HCT116 (cell line): ENCODE data around the gene PODNL1.

Experiments used
- EZH2phosphoT487 ChIP-seq: fragments of 200-600 bp; IDR thresholded peaks from 2 replicates; pipeline ENCODE4 v1.6.1; 2018; ENCODE audit warnings: antibody characterized with exemption, borderline replicate concordance
- JUND ChIP-seq: IDR thresholded peaks from 2 replicates; pipeline ENCODE4 v1.6.1; 2012
- POLR2A ChIP-seq: IDR thresholded peaks from 2 replicates; pipeline ENCODE4 v1.7.0; 2011; ENCODE audit warnings: borderline replicate concordance; ENCODE audit not compliant: insufficient read depth, insufficient read length; ENCODE audit errors: extremely low read depth
- ZFX ChIP-seq: fragments of 450-650 bp; IDR thresholded peaks from 2 replicates; pipeline ENCODE4 v1.6.1; 2017
- TF ChIP-seq, protein P1 (sequence below), 3 experiments: fragments of 200-600 bp in 1 of 3; sonication (generic) in 1 of 3; IDR thresholded peaks in 2 of 3; conservative IDR thresholded peaks in 1 of 3; 2 replicates each; pipeline ENCODE4 v1.5.1; 2012 to 2017; ENCODE audit warnings: low read depth in 2 of 3, low read length in 2 of 3, antibody characterized with exemption in 1 of 3, borderline replicate concordance in 1 of 3, control low read depth in 1 of 3, mild to moderate bottlenecking in 1 of 3, mixed read lengths in 1 of 3, mixed run types in 1 of 3, moderate library complexity in 1 of 3; ENCODE audit not compliant: insufficient read depth in 1 of 3

DNA sequence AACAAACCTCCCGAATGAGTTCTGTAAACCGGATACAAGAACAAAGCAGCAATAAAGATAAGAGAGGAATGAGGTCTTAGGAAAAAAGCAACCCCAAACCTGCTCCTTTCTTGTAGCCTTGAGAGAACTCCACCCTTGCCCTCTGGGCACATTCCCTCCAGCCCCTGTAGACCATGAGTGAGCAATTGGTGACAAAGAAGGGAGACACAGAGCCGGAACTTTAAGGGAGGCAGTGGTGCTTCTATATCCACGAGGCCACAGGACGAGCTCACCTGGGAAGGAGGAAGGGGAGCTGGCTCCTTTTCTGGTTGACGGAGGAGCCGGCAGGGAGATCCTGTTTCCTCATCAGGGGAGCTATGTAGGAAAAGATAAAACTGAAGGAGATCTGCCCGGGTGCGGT, 45.3 kb downstream of the PODNL1 start:
- TF ChIP-seq POLR2A (no peak), EZH2phosphoT487 (no peak), JUND (no peak), ZFX (no peak)
- TF ChIP-seq, protein P1, sequence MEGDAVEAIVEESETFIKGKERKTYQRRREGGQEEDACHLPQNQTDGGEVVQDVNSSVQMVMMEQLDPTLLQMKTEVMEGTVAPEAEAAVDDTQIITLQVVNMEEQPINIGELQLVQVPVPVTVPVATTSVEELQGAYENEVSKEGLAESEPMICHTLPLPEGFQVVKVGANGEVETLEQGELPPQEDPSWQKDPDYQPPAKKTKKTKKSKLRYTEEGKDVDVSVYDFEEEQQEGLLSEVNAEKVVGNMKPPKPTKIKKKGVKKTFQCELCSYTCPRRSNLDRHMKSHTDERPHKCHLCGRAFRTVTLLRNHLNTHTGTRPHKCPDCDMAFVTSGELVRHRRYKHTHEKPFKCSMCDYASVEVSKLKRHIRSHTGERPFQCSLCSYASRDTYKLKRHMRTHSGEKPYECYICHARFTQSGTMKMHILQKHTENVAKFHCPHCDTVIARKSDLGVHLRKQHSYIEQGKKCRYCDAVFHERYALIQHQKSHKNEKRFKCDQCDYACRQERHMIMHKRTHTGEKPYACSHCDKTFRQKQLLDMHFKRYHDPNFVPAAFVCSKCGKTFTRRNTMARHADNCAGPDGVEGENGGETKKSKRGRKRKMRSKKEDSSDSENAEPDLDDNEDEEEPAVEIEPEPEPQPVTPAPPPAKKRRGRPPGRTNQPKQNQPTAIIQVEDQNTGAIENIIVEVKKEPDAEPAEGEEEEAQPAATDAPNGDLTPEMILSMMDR (IDR thresholded peaks at IDR 0.05 in 2 of 3, conservative IDR thresholded peaks at IDR 0.05 in 1 of 3; ENCODE audit: borderline replicate concordance in 1 of 3, insufficient read depth in 1 of 3, low read depth in 2 of 3, low read length in 2 of 3) = no peak
